Occipital lobe (tissue), 2 donors: Measurements from ENCODE around the gene FARP2. TPM values are rescaled to one million over a fixed set of nuclear protein-coding genes. Genes with fewer than 3 reads are reported as not detected.
"Not testable (repeated sequence)": the region's sequence is repeated elsewhere in the genome, so short reads cannot be mapped to it uniquely, and the experiment has no call there.

Experiments
- DNase-seq: peaks from one replicate; lab custom pipeline; 2025; lab: John Stamatoyannopoulos, UW
- total RNA-seq: library from RNA; depleted of rRNA; stranded (reverse); fragments of >200 nt; gene quantifications from one replicate; pipeline ENCODE4 v1.2.3, GENCODE V29; 2014

The FARP2 gene
- total RNA-seq, 1 donor from 2014 or later, result 43.7 TPM

DNA sequence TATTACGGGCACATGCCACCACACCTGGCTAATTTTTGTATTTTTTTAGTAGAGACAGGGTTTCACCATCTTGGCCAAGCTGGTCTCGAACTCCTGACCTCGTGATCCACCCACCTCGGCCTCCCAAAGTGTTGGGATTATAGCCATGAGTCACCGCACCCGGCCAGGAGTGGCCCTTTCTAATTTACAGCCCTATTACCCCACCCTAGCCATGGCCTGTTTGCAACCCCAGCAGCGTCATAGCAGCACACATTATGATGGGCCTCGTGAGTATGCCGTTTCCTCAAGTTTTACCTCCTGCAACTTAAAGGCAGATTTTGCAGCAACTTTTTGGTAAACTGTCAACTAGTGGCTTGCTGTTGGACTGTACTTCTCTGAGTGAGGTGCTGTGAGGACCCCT, 97.8 kb downstream of the FARP2 start:
- DNase-seq, result not testable (repeated sequence)

DNA sequence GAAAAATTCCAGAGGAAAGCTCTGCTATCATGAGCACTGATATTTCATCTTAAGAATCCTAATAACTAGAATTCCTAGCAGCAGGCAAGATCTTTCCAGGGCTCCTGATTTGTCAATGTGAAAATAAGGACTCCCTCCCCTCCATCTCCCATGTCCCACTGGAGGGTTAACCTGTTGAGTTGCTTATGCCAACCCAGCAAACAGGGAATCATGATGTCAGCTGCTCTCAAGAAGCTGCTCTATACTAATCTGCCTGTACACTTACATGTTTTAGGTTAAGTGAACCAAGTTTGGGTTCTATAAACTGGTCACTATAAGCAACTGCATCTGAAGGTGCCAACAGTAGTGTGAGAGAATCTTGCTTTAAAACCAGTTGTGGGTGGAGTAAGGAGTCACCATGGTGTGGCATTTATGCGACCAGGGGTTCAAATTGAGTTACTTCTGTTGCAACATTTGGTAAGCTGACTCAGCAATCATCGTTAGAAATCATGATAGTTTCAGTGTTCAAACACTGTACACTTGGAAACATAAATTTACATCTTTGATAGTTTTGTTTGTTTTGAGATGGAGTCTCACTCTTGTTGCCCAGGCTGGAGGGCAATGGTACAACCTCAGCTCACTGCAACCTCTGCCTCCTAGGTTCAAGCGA, 98.9 kb downstream of the FARP2 start:
- no peak for DNase-seq

DNA sequence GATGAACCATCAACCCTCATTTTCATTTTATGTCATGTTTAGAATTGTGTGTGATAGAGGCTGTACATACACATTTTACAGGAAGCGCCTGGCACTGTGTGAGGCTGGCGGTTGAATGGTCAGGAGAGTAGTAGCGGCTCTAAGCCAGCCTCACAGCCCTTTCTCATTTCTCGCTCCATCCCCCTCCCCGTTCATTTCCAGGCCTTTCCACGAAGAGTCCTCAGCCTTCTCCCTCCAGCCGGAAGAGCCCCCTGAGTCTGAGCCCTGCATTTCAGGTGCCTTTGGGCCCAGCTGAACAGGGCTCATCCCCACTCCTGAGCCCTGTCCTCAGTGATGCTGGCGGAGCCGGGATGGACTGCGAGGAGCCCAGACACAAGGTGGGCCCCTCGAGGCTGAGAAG, 100.5 kb downstream of the FARP2 start:
- no peak for DNase-seq

DNA sequence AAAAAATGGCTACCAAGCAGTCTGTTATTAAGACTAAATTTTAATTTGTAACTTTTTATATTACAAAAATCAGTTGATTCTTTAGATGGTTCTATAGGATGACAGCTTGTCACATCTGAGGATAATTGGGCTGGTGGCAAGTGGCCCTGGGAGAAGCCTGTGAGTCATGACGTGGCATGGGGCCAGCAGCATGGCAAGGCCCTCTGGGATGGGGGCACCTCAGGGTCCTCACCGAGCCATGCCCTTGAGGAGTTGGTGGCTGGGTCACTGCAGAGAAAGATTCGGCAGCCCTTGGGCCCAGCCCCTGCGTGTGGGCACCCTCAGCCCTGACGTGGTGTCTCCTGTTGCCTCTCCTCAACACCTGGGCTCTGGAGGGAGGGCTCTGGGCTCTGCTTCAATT, 102.6 kb downstream of the FARP2 start:
- DNase-seq, result no peak

GRCh38 chr2:241459520-241459919, 103.4 kb downstream of the FARP2 start:
- DNase-seq, result no peak

GRCh38 chr2:241460631-241461030, 104.5 kb downstream of the FARP2 start:
- no peak for DNase-seq

DNA sequence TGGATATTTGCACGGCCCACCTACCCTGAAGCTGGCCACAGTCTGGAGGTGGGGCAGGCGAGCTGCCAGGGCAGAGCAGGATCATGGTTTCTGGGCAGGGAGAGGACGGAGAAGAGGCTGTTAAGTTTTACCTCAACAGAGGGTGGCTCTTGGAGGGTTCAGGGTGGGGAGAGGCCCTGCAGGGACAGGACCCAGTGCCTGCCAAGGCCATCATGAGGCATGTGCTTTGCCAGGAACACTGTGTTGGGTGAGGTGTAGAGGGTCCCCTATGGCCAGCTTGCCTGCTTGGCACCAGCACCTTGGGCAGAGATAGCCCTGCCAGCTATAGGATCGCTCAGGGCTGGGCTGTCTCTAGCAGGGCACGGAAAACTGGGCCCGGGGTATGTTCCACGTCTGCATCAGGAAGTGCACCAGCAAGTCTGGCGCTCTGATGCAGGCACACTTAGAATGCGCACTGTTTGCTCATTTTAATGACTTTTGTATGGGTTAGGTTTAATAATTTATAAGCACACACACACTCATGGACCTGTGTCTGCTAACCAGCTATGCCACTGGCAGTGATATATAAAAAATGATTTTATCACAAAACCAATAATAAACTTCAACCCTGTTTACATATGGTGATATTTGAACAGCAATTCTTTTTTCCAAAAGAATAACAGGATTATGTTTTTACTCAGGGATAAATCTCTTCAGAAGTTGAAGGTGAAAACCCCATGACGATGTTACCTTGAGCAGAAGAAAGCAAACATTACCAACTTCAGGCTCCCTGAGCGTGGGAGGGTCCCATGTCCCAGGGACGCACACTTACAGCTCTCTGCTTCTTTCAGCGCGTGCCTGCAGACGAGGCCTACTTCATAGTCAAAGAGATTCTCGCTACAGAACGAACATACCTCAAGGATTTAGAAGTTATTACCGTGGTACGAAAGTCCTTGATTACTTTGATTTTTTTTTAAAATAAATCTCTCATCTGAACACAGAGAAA, 105.9 kb downstream of the FARP2 start:
- no peak for DNase-seq

GRCh38 chr2:241463276-241464135, 107.4 kb downstream of the FARP2 start:
- no peak for DNase-seq

- no peak for DNase-seq
Measured at GRCh38 chr2:241465543-241465942, 109.5 kb downstream of the FARP2 start.

DNA sequence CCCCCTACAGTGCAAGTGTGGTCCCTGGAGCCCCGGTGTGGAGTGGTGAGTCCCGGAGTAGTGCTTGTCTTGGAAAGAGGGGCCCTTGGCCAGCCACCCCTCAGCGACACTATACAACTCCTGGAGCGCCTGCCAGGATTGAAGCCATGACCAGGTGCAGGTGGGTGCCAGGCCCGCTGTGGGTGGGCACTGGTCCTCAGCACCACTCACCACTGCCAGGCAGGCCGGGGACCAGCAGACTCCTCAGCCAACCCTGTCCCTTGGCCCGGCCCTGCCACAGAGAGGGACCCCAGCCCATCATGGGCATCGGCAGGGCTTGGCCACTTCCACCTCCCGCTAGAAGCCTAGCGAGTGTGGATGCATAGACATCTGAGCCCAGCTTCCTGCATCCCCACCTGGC, 110.1 kb downstream of the FARP2 start:
- DNase-seq, result no peak

- DNase-seq, result no peak
Measured at GRCh38 chr2:241467777-241468475, 111.8 kb downstream of the FARP2 start.

- DNase-seq, result no peak
Measured at GRCh38 chr2:241468476-241468781, 112.3 kb downstream of the FARP2 start.

DNA sequence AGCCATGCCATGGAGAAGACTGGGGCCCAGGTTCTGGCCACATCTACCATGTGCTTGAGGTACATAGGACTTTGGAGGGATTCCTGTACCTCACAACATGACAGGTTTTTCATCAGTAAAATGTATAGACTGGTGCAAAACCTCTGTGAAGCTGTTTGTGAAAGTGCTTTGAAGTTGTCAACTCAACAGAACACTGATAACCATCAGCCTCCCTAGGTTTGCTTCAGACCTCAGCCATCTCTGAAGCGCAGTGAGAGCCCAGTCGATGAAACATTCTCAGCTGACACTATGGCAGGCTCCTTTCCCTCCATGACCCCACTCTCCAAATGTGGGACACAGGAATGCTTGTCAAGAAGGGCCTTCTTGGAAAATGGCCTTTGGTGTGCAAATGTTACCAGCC, 113.7 kb downstream of the FARP2 start:
- no peak for DNase-seq

DNA sequence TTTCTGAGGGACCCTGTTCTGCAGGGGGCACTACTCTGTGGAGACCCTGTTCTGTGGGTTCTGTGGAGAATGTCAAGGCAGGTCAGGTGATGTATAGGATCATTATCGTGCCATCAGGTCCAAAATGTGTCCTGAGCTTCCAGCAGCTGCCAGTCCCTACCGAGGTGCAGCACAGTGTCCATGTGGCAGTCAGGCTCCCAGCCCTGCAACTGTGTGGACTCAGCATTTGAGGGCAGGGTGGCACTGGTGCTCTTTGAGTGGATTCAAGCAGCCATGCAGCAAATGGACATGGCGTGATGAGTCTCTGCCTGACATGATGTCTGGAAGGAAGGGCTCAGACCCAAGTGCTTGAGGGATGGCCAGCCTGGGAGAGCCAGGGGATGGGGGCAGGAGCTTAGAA, 117.3 kb downstream of the FARP2 start:
- no peak for DNase-seq

- DNase-seq, result no peak
Measured at GRCh38 chr2:241475267-241475666, 119.2 kb downstream of the FARP2 start.

DNA sequence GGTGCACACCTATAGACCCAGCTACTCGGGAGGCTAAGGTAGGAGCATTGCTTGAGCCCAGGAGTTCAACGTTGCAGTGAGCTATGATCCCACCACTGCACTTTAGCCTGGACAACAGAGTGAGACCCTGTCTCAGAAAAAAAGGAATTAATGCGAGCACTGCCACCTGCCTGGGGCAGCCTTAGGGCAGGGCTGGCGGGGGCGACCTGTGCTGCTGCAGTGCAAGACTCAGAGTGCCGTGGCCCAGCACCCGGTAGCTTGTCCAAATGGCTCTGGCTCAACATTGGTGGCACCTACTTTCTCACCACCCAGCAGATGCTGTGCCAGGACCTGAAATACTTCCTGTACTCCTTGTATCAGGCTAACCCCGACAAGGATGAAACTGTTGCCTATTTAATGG, 122.1 kb downstream of the FARP2 start:
- DNase-seq, result no peak

DNA sequence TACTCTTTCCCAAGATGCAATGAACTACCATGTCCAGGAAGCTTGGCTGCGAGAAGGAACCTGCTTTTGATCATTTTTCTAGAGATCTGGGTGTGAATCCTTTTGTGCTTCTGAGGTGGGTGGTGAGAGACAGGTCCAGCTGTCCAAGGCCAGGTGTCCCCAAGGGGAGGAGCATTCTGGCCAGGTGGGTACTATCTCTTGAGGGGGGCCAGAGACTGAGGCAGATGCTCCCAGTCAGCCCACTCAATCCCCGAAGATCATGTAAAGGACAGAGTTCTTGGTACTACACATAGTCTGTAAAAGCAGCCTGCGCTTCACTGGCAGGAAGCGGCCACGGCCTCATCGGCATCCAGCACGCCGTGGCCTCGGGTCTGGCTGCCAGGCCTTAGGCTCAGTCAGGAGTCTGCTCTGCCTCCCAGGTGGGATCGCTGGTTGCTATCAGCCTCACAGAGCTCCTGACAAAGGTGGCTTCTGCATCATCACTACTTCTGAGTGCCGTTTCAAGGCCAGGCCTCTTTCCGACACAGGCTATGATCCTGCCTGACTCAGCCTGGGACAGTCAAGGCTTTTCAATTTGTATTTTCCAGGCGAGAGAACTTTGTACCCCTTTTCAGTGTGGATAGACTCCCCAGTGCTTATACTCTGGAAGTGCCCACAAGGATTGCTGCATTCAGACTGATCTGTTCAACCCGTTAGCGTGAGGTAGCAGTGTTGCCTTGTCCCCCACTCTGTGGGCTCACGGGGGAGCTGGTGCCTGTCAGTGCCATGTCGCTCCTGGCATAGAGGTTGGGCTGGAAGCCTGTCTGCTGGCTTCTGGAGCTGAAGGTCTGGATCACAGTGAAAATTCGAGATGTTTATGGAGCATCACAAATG, 123.2 kb downstream of the FARP2 start:
- no peak for DNase-seq

- DNase-seq, result no peak
Measured at GRCh38 chr2:241481687-241482086, 125.6 kb downstream of the FARP2 start.

GRCh38 chr2:241482126-241482955, 126.3 kb downstream of the FARP2 start:
- no peak for DNase-seq
